CD14-positive monocyte (primary cell): ENCODE measurements around the gene PKNOX2. TPM values are rescaled to one million over a fixed set of nuclear protein-coding genes. Genes with fewer than 3 reads are reported as not detected.

Source experiments
- DNase-seq, 3 donors: peaks; one replicate each; pipeline ENCODE4 v3.0.0-alpha.2; 2011 to 2022
- H2AFZ ChIP-seq: 2 replicates; pipeline ENCODE4 v1.6.0; 2012; ENCODE audit warnings: mild to moderate bottlenecking, low read depth, low read length, inconsistent platforms; ENCODE audit not compliant: insufficient read depth, poor library complexity, severe bottlenecking
- H3K27ac ChIP-seq, 2 donors: 1 replicate in 1 of 2; 2 replicates in 1 of 2; pipeline ENCODE4 v1.5.1; 2012 to 2013; ENCODE audit warnings: low read length in 2 of 2, control low read depth in 1 of 2, inconsistent platforms in 1 of 2, low read depth in 1 of 2, mild to moderate bottlenecking in 1 of 2
- H3K27me3 ChIP-seq, 2 donors: one replicate each; pipeline versions ENCODE4 v1.6.0 to v1.6.1; 2011 to 2013; ENCODE audit warnings: low read length in 2 of 2; ENCODE audit not compliant: control insufficient read depth in 2 of 2, insufficient read depth in 2 of 2
- H3K36me3 ChIP-seq, 2 donors: replicated peaks in 1 of 2; 1 replicate in 1 of 2; 2 replicates in 1 of 2; pipeline versions ENCODE4 v1.5.1 to v1.6.1; 2012 to 2013; ENCODE audit warnings: low read length in 2 of 2, control low read depth in 1 of 2, inconsistent platforms in 1 of 2, mild to moderate bottlenecking in 1 of 2; ENCODE audit not compliant: insufficient read depth in 2 of 2, control insufficient read depth in 1 of 2
- H3K4me1 ChIP-seq, 2 donors: 1 replicate in 1 of 2; 2 replicates in 1 of 2; pipeline versions ENCODE4 v1.5.1 to v1.6.1; 2012 to 2013; ENCODE audit warnings: low read length in 2 of 2, control low read depth in 1 of 2, inconsistent platforms in 1 of 2, mild to moderate bottlenecking in 1 of 2, moderate library complexity in 1 of 2; ENCODE audit not compliant: insufficient read depth in 2 of 2, control insufficient read depth in 1 of 2
- H3K4me2 ChIP-seq: replicated peaks from 2 replicates; pipeline ENCODE3; 2012; ENCODE audit warnings: low read length, moderate library complexity, mild to moderate bottlenecking; ENCODE audit not compliant: poor library complexity, severe bottlenecking; ENCODE audit errors: extremely low read depth
- H3K4me3 ChIP-seq, 3 experiments: fragments of 200-600 bp in 1 of 3; sonication (generic) in 1 of 3; replicated peaks in 1 of 3; 1 replicate in 2 of 3; 2 replicates in 1 of 3; pipeline ENCODE4 v1.5.1; 2011 to 2013; ENCODE audit warnings: low read length in 3 of 3, mild to moderate bottlenecking in 3 of 3, control low read depth in 2 of 3, low read depth in 2 of 3, inconsistent platforms in 1 of 3, moderate library complexity in 1 of 3
- H3K79me2 ChIP-seq: 2 replicates; pipeline ENCODE4 v1.6.0; 2012; ENCODE audit warnings: mild to moderate bottlenecking, control low read depth, inconsistent platforms, low read length, moderate library complexity; ENCODE audit not compliant: insufficient read depth
- H3K9ac ChIP-seq: 2 replicates; pipeline ENCODE4 v1.6.0; 2017; ENCODE audit warnings: low read length, mild to moderate bottlenecking; ENCODE audit not compliant: insufficient read depth, poor library complexity, severe bottlenecking
- H3K9me3 ChIP-seq, 2 donors: replicated peaks in 1 of 2; 1 replicate in 1 of 2; 2 replicates in 1 of 2; pipeline versions ENCODE4 v1.5.1 to v1.6.1; 2012 to 2013; ENCODE audit warnings: low read length in 2 of 2, control low read depth in 1 of 2; ENCODE audit not compliant: control insufficient read depth in 1 of 2, insufficient read depth in 1 of 2
- H4K20me1 ChIP-seq: 2 replicates; pipeline ENCODE4 v1.6.0; 2012; ENCODE audit warnings: mild to moderate bottlenecking, low read length, control low read depth, moderate library complexity; ENCODE audit not compliant: insufficient read depth
- H3K27ac Mint-ChIP-seq, 7 donors: one replicate each; pipeline ENCODE4 v1.8.0; 2020; ENCODE audit warnings: mild to moderate bottlenecking in 7 of 7, mixed read lengths in 7 of 7, moderate library complexity in 6 of 7, inconsistent platforms in 2 of 7
- H3K27me3 Mint-ChIP-seq, 3 donors: one replicate each; pipeline ENCODE4 v1.8.0; 2021 to 2022; ENCODE audit warnings: low read depth in 3 of 3, mild to moderate bottlenecking in 3 of 3, mixed read lengths in 3 of 3, moderate library complexity in 3 of 3, inconsistent platforms in 1 of 3
- H3K36me3 Mint-ChIP-seq, 2 donors: one replicate each; pipeline ENCODE4 v1.8.0; 2020; ENCODE audit warnings: mixed read lengths in 2 of 2, inconsistent platforms in 1 of 2, mild to moderate bottlenecking in 1 of 2
- H3K4me1 Mint-ChIP-seq: one replicate; pipeline ENCODE4 v1.8.0; 2020; ENCODE audit warnings: mild to moderate bottlenecking, mixed read lengths
- H3K4me3 Mint-ChIP-seq, 2 donors: one replicate each; pipeline ENCODE4 v1.8.0; 2020; ENCODE audit warnings: mild to moderate bottlenecking in 2 of 2, mixed read lengths in 2 of 2, moderate library complexity in 1 of 2
- H3K9me3 Mint-ChIP-seq, 7 donors: one replicate each; pipeline ENCODE4 v1.8.0; 2020 to 2022; ENCODE audit warnings: mixed read lengths in 7 of 7, mild to moderate bottlenecking in 6 of 7, moderate library complexity in 6 of 7, inconsistent platforms in 2 of 7
- whole genome bisulfite sequencing: methylation state at CpG from one replicate; pipeline ENCODE4 v1.1.5; 2013; ENCODE audit warnings: missing lambda C conversion rate; ENCODE audit not compliant: insufficient coverage; 5-methylcytosine and 5-hydroxymethylcytosine counted together
- intact Hi-C, 2 donors: fragments of 100-400 bp; cut with micrococcal nuclease; formaldehyde crosslinking; loops; one replicate each; pipeline versions ENCODE4 v1.15.0 to v1.15.1; 2023
- polyA plus RNA-seq, 3 donors: library from polyadenylated mRNA; depleted of rRNA in 1 of 3; unstranded in 2 of 3; stranded (reverse) in 1 of 3; fragments of 300-500 nt in 2 of 3; fragments of >200 nt in 1 of 3; fragmentation: Illumina TruSeq in 2 of 3; gene quantifications; 1 replicate in 2 of 3; 2 replicates in 1 of 3; pipeline ENCODE4 v1.2.3, GENCODE V29; 2012 to 2021
- TF ChIP-seq, protein P1 (sequence below): fragments of 200-600 bp; IDR thresholded peaks from one replicate; pipeline ENCODE4 v1.8.0; 2022; ENCODE audit warnings: antibody characterized with exemption, mild to moderate bottlenecking

Gene PKNOX2
- polyA plus RNA-seq, 3 donors, result not detected

DNA sequence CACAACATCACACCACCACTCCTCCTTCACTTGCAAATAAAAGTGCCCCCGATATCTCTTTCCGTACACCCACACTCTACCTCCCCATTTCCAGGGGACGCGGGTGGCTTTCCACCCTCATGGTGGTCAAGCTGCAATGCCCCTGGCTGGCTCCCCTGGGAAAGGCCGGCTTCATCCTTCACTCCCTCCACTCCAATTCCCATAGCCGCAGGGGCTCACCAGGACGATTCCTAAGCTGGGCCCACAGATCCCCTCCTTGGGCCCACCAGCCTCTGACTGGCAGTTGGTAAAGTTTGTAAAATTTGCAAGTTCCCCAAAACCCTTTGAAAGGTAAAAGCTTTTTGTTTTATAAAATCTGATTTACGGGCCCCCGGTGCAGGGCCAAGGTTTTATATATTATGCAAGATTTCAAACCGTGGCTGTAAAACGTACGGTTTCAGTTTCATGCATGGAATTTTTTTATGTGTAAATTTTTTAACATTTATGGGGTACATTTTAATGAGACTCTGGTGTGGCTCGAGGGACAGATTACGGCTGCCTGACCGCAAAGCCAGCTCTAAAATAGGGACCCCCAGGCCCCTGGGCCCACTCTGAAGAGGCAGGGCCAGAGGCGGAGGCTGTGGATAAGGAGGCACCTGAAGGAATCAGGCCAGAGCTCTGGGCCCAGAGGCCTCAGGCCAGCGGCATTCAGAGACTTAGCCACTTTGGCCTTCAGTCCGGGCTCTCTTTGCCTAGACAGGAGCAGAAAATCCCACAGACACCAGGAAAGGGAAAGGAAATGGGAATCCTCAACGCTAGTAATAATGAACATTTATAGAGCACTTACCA is 225.0 kb downstream of the PKNOX2 start:
- H3K9me3 ChIP-seq, result no peaks in the 10 kb centered on the region
- intact Hi-C loops, result no loop called here
- H3K36me3 Mint-ChIP-seq, result no peaks in the 10 kb centered on the region
- TF ChIP-seq, protein P1, sequence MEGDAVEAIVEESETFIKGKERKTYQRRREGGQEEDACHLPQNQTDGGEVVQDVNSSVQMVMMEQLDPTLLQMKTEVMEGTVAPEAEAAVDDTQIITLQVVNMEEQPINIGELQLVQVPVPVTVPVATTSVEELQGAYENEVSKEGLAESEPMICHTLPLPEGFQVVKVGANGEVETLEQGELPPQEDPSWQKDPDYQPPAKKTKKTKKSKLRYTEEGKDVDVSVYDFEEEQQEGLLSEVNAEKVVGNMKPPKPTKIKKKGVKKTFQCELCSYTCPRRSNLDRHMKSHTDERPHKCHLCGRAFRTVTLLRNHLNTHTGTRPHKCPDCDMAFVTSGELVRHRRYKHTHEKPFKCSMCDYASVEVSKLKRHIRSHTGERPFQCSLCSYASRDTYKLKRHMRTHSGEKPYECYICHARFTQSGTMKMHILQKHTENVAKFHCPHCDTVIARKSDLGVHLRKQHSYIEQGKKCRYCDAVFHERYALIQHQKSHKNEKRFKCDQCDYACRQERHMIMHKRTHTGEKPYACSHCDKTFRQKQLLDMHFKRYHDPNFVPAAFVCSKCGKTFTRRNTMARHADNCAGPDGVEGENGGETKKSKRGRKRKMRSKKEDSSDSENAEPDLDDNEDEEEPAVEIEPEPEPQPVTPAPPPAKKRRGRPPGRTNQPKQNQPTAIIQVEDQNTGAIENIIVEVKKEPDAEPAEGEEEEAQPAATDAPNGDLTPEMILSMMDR, result no peak
- H2AFZ ChIP-seq, result no peak overlapping the region
- H3K4me1 ChIP-seq, result no peaks in the 10 kb centered on the region
- no peaks in the 10 kb centered on the region for H3K4me1 Mint-ChIP-seq
- H3K27me3 ChIP-seq, result peaks cover 3 to 5% of the 10 kb centered on the region in 2 donors
- H3K4me3 Mint-ChIP-seq, result no peak overlapping the region
- no peaks in the 10 kb centered on the region for H3K79me2 ChIP-seq
- 98% methylated on average over 13 of the region's 19 CpGs for WGBS
- H3K27ac ChIP-seq, result no peak overlapping the region
- H3K9me3 Mint-ChIP-seq, result peaks cover 0 to 1% (median 0%) of the 10 kb centered on the region in 7 donors
- H3K36me3 ChIP-seq, result no peaks in the 10 kb centered on the region
- peaks cover 5 to 11% (median 7%) of the 10 kb centered on the region in 3 donors for H3K27me3 Mint-ChIP-seq
- no peaks in the 10 kb centered on the region for H4K20me1 ChIP-seq
- no peak for DNase-seq
- no peak overlapping the region for H3K9ac ChIP-seq
- no peak overlapping the region for H3K4me2 ChIP-seq
- no peak overlapping the region for H3K27ac Mint-ChIP-seq
- no peak overlapping the region for H3K4me3 ChIP-seq

DNA sequence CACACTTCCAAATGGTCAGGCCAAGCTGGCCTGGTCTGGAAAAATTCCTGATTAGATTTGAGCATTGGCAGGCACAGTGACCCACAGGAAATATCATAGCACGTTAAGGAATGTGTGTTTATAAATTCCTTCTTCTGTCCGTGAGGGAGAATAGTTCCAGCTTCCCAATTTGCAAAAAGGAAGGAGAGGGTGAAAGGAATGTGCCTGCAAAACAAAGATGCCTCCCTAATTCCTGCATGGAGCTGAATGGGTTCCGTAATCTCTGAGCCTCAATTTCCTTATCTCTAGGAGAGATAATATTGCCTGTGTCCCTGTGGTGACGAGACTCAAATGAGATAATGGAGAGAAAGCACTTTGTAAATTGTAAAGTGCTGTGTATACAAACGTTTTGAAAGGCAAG is 226.4 kb downstream of the PKNOX2 start:
- H3K4me1 Mint-ChIP-seq, result no peaks in the 10 kb centered on the region
- Histone ChIP-seq H3K4me2 (no peak overlapping the region), H3K27me3 (peaks cover 3 to 5% of the 10 kb centered on the region in 2 donors), H4K20me1 (no peaks in the 10 kb centered on the region), H3K79me2 (no peaks in the 10 kb centered on the region), H3K27ac (no peak overlapping the region), H3K9me3 (no peaks in the 10 kb centered on the region), H2AFZ (no peak overlapping the region), H3K9ac (no peak overlapping the region), H3K4me1 (no peaks in the 10 kb centered on the region), H3K36me3 (no peaks in the 10 kb centered on the region), H3K4me3 (no peak overlapping the region)
- H3K27ac Mint-ChIP-seq, result no peak overlapping the region
- intact Hi-C loops, result no loop called here
- no peak for DNase-seq
- H3K36me3 Mint-ChIP-seq, result no peaks in the 10 kb centered on the region
- H3K4me3 Mint-ChIP-seq, result no peak overlapping the region
- 17% methylated on average over 2 of the region's 5 CpGs for WGBS
- peaks cover 0 to 1% (median 0%) of the 10 kb centered on the region in 7 donors for H3K9me3 Mint-ChIP-seq
- H3K27me3 Mint-ChIP-seq, result peaks cover 11% of the 10 kb centered on the region in 3 donors
- TF ChIP-seq, protein P1, result no peak
